ENCODE data around the gene TRAF3IP1.
"Not testable (repeated sequence)": the region's sequence is repeated elsewhere in the genome, so short reads cannot be mapped to it uniquely, and the experiment has no call there.

DNA sequence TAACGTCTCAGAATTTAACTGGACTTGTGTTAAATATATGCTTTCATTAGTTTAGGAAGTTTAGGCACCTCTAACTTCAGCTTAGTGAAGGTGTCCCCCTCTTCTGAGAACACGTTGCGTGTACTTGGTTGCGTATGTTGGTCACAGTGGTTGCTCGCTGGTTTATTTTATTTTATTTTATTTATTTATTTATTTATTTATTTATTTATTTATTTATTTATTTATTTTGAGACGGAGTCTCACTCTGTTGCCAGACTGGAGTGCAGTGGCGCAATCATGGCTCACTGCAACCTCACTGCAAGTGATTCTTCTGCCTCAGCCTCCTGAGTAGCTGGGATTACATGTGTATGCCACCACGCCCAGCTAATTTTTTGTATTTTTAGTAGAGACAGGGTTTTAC, 15.3 kb downstream of the TRAF3IP1 start:
- TF ChIP-seq, protein P1, sequence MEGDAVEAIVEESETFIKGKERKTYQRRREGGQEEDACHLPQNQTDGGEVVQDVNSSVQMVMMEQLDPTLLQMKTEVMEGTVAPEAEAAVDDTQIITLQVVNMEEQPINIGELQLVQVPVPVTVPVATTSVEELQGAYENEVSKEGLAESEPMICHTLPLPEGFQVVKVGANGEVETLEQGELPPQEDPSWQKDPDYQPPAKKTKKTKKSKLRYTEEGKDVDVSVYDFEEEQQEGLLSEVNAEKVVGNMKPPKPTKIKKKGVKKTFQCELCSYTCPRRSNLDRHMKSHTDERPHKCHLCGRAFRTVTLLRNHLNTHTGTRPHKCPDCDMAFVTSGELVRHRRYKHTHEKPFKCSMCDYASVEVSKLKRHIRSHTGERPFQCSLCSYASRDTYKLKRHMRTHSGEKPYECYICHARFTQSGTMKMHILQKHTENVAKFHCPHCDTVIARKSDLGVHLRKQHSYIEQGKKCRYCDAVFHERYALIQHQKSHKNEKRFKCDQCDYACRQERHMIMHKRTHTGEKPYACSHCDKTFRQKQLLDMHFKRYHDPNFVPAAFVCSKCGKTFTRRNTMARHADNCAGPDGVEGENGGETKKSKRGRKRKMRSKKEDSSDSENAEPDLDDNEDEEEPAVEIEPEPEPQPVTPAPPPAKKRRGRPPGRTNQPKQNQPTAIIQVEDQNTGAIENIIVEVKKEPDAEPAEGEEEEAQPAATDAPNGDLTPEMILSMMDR (conservative IDR thresholded peaks at IDR 0.05 in 1 of 2, IDR thresholded peaks at IDR 0.05 in 1 of 2; ENCODE audit: low read depth in 1 of 2, low read length in 2 of 2) = not testable (repeated sequence)
- TF ChIP-seq EZH2 (IDR thresholded peaks at IDR 0.05; ENCODE audit: low read length, missing control alignments) = not testable (repeated sequence)
